HepG2 (cell line): ENCODE results near the gene TBCD. TPM values are rescaled to one million over a fixed set of nuclear protein-coding genes. Genes with fewer than 3 reads are reported as not detected.

Experiments
- ADNP ChIP-seq: sonication (generic); formaldehyde crosslinking; IDR thresholded peaks from 2 replicates; pipeline ENCODE4 v1.4.0; 2020; ENCODE audit warnings: missing genetic modification reagents
- CBX2 ChIP-seq, 2 experiments: fragments of 200-600 bp in 1 of 2; sonication (generic); formaldehyde crosslinking in 1 of 2; IDR thresholded peaks; 2 replicates each; pipeline versions ENCODE4 v1.7.0 to v1.8.1; 2018 to 2022; ENCODE audit warnings: low read depth in 2 of 2, low read length in 1 of 2, mild to moderate bottlenecking in 1 of 2, missing genetic modification reagents in 1 of 2
- CENPT ChIP-seq: sonication (generic); formaldehyde crosslinking; IDR thresholded peaks from 2 replicates; pipeline ENCODE4 v1.8.0; 2022; ENCODE audit warnings: low read depth, mild to moderate bottlenecking, moderate library complexity, missing genetic modification reagents
- FOXJ3 ChIP-seq: sonication (generic); formaldehyde crosslinking; IDR thresholded peaks from 2 replicates; pipeline ENCODE4 v1.4.0; 2020; ENCODE audit warnings: missing genetic modification reagents, mild to moderate bottlenecking, borderline replicate concordance
- ISX ChIP-seq: sonication (generic); formaldehyde crosslinking; conservative IDR thresholded peaks from 2 replicates; pipeline ENCODE4 v1.5.0; 2020; ENCODE audit warnings: missing genetic modification reagents
- KAT2B ChIP-seq: fragments of 150-350 bp; IDR thresholded peaks from 2 replicates; pipeline ENCODE4 v1.6.1; 2014; ENCODE audit warnings: low read depth, low read length, borderline replicate concordance
- KAT8 ChIP-seq: IDR thresholded peaks from 2 replicates; pipeline ENCODE4 v1.6.1; 2016; ENCODE audit warnings: missing genetic modification reagents, missing compliant biosample characterization
- NFKB2 ChIP-seq: sonication (generic); formaldehyde crosslinking; IDR thresholded peaks from 2 replicates; pipeline ENCODE4 v1.4.0; 2020; ENCODE audit warnings: missing genetic modification reagents, borderline replicate concordance
- REL ChIP-seq: sonication (generic); formaldehyde crosslinking; conservative IDR thresholded peaks from 2 replicates; pipeline ENCODE4 v1.8.0; 2022; ENCODE audit warnings: mild to moderate bottlenecking, missing genetic modification reagents, moderate library complexity
- SRY ChIP-seq: sonication (generic); formaldehyde crosslinking; IDR thresholded peaks from 2 replicates; pipeline ENCODE4 v1.8.0; 2022; ENCODE audit warnings: mild to moderate bottlenecking, missing genetic modification reagents
- TEAD2 ChIP-seq: sonication (generic); formaldehyde crosslinking; IDR thresholded peaks from 2 replicates; pipeline ENCODE4 v1.9.0; 2021; ENCODE audit warnings: missing genetic modification reagents
- ZBTB2 ChIP-seq: sonication (generic); formaldehyde crosslinking; IDR thresholded peaks from 2 replicates; pipeline ENCODE4 v1.8.0; 2022; ENCODE audit warnings: low read depth, missing genetic modification reagents
- ZBTB33 ChIP-seq: sonication (generic); formaldehyde crosslinking; IDR thresholded peaks from 2 replicates; pipeline ENCODE4 v1.4.0; 2020; ENCODE audit warnings: missing genetic modification reagents
- ZNF660 ChIP-seq: sonication (generic); formaldehyde crosslinking; IDR thresholded peaks from 2 replicates; pipeline ENCODE4 v1.5.1; 2020; ENCODE audit warnings: mild to moderate bottlenecking, low read depth, missing genetic modification reagents, borderline replicate concordance
- ZNF678 ChIP-seq: sonication (generic); formaldehyde crosslinking; IDR thresholded peaks from 2 replicates; pipeline ENCODE4 v1.4.0; 2020; ENCODE audit warnings: mild to moderate bottlenecking, missing genetic modification reagents
- ZNF83 ChIP-seq: sonication (generic); formaldehyde crosslinking; IDR thresholded peaks from 2 replicates; pipeline ENCODE4 v1.4.0; 2020; ENCODE audit warnings: missing genetic modification reagents, mild to moderate bottlenecking, borderline replicate concordance
- polyA plus RNA-seq, 8 experiments: library from polyadenylated mRNA; depleted of rRNA in 3 of 8; stranded (reverse) in 7 of 8; unstranded in 1 of 8; fragments of >200 nt; fragmentation: Illumina TruSeq in 4 of 8; extraction: Trizol in 4 of 8; gene quantifications; 2 replicates each; pipeline versions ENCODE4 v1.2.1 to v1.2.3, GENCODE V29; 2011 to 2016; ENCODE audit warnings: low read depth in 4 of 8, missing spikeins in 1 of 8, mixed read lengths in 1 of 8; ENCODE audit not compliant: insufficient read depth in 1 of 8
- total RNA-seq, 5 experiments: library from RNA; depleted of rRNA; stranded (reverse); fragments of >200 nt; fragmentation: Illumina TruSeq; extraction: Trizol; gene quantifications; 2 replicates each; pipeline ENCODE4 v1.2.3, GENCODE V29; 2016; ENCODE audit warnings: low read depth in 1 of 5
- TF ChIP-seq, protein P1 (sequence below): sonication (generic); formaldehyde crosslinking; IDR thresholded peaks from 2 replicates; pipeline ENCODE4 v1.4.0; 2020; ENCODE audit warnings: missing genetic modification reagents
- TF ChIP-seq, protein P2 (sequence below): sonication (generic); formaldehyde crosslinking; conservative IDR thresholded peaks from 2 replicates; pipeline ENCODE4 v1.4.0; 2020; ENCODE audit warnings: mild to moderate bottlenecking, missing genetic modification reagents, moderate library complexity
- TF ChIP-seq, protein P3 (sequence below): sonication (generic); formaldehyde crosslinking; IDR thresholded peaks from 2 replicates; pipeline ENCODE4 v1.8.1; 2023; ENCODE audit warnings: mild to moderate bottlenecking, missing genetic modification reagents

The TBCD gene
- total and polyA plus RNA-seq, 2 of the 13 experiments (the other 11 are each of a cell fraction or from before 2014, with no cell fraction given) = 33.9 to 54.8 TPM

GRCh38 chr17:82876149-82876548 lies 124.3 kb downstream of the TBCD start (continued):
- peak; percentile 78 for TF ChIP-seq ZBTB33 (CRISPR knock-in tag)
- no peak for TF ChIP-seq ZNF83 (CRISPR knock-in tag)
- 0 out of 2 replicates have a peak, but pooled peaks have one; percentile 9 for TF ChIP-seq ZBTB2
- TF ChIP-seq ISX = no peak
- no peak for TF ChIP-seq NFKB2 (CRISPR knock-in tag)
- TF ChIP-seq CBX2 (IDR thresholded peaks at IDR 0.05; ENCODE audit: low read depth, low read length) = no peak
- TF ChIP-seq CBX2 (CRISPR knock-in tag; IDR thresholded peaks at IDR 0.05; ENCODE audit: low read depth) = no peak
- no peak for TF ChIP-seq REL
- TF ChIP-seq KAT2B = no peak
- TF ChIP-seq, protein P1, sequence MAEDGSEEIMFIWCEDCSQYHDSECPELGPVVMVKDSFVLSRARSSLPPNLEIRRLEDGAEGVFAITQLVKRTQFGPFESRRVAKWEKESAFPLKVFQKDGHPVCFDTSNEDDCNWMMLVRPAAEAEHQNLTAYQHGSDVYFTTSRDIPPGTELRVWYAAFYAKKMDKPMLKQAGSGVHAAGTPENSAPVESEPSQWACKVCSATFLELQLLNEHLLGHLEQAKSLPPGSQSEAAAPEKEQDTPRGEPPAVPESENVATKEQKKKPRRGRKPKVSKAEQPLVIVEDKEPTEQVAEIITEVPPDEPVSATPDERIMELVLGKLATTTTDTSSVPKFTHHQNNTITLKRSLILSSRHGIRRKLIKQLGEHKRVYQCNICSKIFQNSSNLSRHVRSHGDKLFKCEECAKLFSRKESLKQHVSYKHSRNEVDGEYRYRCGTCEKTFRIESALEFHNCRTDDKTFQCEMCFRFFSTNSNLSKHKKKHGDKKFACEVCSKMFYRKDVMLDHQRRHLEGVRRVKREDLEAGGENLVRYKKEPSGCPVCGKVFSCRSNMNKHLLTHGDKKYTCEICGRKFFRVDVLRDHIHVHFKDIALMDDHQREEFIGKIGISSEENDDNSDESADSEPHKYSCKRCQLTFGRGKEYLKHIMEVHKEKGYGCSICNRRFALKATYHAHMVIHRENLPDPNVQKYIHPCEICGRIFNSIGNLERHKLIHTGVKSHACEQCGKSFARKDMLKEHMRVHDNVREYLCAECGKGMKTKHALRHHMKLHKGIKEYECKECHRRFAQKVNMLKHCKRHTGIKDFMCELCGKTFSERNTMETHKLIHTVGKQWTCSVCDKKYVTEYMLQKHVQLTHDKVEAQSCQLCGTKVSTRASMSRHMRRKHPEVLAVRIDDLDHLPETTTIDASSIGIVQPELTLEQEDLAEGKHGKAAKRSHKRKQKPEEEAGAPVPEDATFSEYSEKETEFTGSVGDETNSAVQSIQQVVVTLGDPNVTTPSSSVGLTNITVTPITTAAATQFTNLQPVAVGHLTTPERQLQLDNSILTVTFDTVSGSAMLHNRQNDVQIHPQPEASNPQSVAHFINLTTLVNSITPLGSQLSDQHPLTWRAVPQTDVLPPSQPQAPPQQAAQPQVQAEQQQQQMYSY (CRISPR knock-in tag) = no peak
- TF ChIP-seq, protein P2, sequence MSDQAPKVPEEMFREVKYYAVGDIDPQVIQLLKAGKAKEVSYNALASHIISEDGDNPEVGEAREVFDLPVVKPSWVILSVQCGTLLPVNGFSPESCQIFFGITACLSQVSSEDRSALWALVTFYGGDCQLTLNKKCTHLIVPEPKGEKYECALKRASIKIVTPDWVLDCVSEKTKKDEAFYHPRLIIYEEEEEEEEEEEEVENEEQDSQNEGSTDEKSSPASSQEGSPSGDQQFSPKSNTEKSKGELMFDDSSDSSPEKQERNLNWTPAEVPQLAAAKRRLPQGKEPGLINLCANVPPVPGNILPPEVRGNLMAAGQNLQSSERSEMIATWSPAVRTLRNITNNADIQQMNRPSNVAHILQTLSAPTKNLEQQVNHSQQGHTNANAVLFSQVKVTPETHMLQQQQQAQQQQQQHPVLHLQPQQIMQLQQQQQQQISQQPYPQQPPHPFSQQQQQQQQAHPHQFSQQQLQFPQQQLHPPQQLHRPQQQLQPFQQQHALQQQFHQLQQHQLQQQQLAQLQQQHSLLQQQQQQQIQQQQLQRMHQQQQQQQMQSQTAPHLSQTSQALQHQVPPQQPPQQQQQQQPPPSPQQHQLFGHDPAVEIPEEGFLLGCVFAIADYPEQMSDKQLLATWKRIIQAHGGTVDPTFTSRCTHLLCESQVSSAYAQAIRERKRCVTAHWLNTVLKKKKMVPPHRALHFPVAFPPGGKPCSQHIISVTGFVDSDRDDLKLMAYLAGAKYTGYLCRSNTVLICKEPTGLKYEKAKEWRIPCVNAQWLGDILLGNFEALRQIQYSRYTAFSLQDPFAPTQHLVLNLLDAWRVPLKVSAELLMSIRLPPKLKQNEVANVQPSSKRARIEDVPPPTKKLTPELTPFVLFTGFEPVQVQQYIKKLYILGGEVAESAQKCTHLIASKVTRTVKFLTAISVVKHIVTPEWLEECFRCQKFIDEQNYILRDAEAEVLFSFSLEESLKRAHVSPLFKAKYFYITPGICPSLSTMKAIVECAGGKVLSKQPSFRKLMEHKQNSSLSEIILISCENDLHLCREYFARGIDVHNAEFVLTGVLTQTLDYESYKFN = no peak
- no peak for TF ChIP-seq FOXJ3 (CRISPR knock-in tag)
- no peak for TF ChIP-seq TEAD2 (CRISPR knock-in tag)
- no peak for TF ChIP-seq SRY (CRISPR knock-in tag)
- TF ChIP-seq CENPT (CRISPR knock-in tag) = no peak
- 0 out of 2 replicates have a peak, but pooled peaks have one; percentile 8 for TF ChIP-seq KAT8 (CRISPR knock-in tag)
- no peak for TF ChIP-seq ADNP
- TF ChIP-seq ZNF678 = no peak
- TF ChIP-seq, protein P3, sequence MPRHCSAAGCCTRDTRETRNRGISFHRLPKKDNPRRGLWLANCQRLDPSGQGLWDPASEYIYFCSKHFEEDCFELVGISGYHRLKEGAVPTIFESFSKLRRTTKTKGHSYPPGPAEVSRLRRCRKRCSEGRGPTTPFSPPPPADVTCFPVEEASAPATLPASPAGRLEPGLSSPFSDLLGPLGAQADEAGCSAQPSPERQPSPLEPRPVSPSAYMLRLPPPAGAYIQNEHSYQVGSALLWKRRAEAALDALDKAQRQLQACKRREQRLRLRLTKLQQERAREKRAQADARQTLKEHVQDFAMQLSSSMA (CRISPR knock-in tag) = no peak
- TF ChIP-seq ZNF660 (CRISPR knock-in tag) = no peak
